Left renal pelvis (tissue), 4 donors: ENCODE measurements around the gene NTM. TPM values are rescaled to one million over a fixed set of nuclear protein-coding genes. Genes with fewer than 3 reads are reported as not detected.

Experiments
- DNase-seq, 4 donors: peaks; one replicate each; pipeline ENCODE4 v3.0.0-alpha.2; 2013; ENCODE audit warnings: low read depth in 4 of 4, low spot score in 3 of 4
- polyA plus RNA-seq, 4 donors: library from polyadenylated mRNA; unstranded; fragments of 120-200 nt; gene quantifications; one replicate each; pipeline ENCODE4 v1.2.1, GENCODE V29; 2013; ENCODE audit not compliant: insufficient read length in 4 of 4

Gene NTM
- polyA plus RNA-seq, 4 donors = 41.2 to 80.3 (median 50.2) TPM

GRCh38 chr11:131841028-131841427 is 470.6 kb downstream of the NTM start:
- no peak for DNase-seq

- no peak for DNase-seq
Measured at GRCh38 chr11:131841925-131842635, 471.7 kb downstream of the NTM start.

- no peak for DNase-seq
Measured at GRCh38 chr11:131845255-131845654, 474.8 kb downstream of the NTM start.

- DNase-seq = no peak
Measured at GRCh38 chr11:131849485-131849884, 479.1 kb downstream of the NTM start.

- DNase-seq = no peak
Measured at GRCh38 chr11:131850507-131850906, 480.1 kb downstream of the NTM start.

GRCh38 chr11:131851964-131852755 is 481.7 kb downstream of the NTM start:
- DNase-seq = no peak

GRCh38 chr11:131852757-131853156 is 482.3 kb downstream of the NTM start:
- no peak for DNase-seq

GRCh38 chr11:131854391-131854790 is 484.0 kb downstream of the NTM start:
- no peak for DNase-seq

GRCh38 chr11:131855320-131855719 is 484.9 kb downstream of the NTM start:
- no peak for DNase-seq

GRCh38 chr11:131857246-131857645 is 486.8 kb downstream of the NTM start:
- DNase-seq = no peak

GRCh38 chr11:131858505-131858904 is 488.1 kb downstream of the NTM start:
- no peak for DNase-seq

GRCh38 chr11:131859538-131860210 is 489.3 kb downstream of the NTM start:
- no peak for DNase-seq

GRCh38 chr11:131864228-131864627 is 493.8 kb downstream of the NTM start:
- no peak for DNase-seq

GRCh38 chr11:131865860-131866259 is 495.4 kb downstream of the NTM start:
- no peak for DNase-seq

GRCh38 chr11:131866535-131867400 is 496.4 kb downstream of the NTM start:
- no peak for DNase-seq

- peak; percentile 55 to 73 (median 62) for DNase-seq
Measured at GRCh38 chr11:131867457-131868257, 497.2 kb downstream of the NTM start.

GRCh38 chr11:131868629-131869507 is 498.5 kb downstream of the NTM start:
- DNase-seq = no peak

- no peak for DNase-seq
Measured at GRCh38 chr11:131870305-131870704, 499.9 kb downstream of the NTM start.

GRCh38 chr11:131871006-131871405 is 500.6 kb downstream of the NTM start:
- no peak for DNase-seq
